IPS-NIHi7 (cell line): Measurements from ENCODE around the gene SYT12.

Source experiments
- DNase-seq: peaks from one replicate; pipeline ENCODE4 v3.0.0; 2012; ENCODE audit warnings: mixed read lengths; ENCODE audit errors: extremely low spot score

The SYT12 gene

GRCh38 chr11:67099831-67100324 lies 76.9 kb downstream of the SYT12 start:
- DNase-seq = no peak
